ENCODE results near the gene GALNTL6.

GALNTL6 gene

DNA sequence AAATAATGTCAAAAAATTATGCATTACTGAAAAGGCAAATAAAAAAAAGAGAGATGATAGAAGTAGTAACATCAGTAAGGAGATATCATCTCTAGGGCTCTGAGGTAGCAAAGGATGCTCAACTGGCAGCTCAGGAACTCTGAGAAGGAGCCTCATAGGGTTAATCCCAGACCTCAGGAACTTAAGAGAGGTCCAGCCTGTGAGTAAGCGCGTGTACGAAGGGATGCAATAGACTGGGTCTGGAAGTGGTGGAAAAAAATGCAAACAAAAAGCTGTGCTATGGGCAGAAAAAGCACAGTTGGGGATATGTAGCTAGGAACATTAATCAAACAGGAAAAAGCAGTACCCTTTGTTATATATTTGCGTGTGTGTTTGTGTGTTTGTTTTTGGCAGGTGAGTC is 282.0 kb downstream of the GALNTL6 start:
- Histone ChIP-seq H3K4me3 (ENCODE audit: low read length, poor library complexity, severe bottlenecking) (no peak overlapping the region), H3K4me2 (ENCODE audit: low read depth, low read length, poor library complexity, severe bottlenecking) (no peak overlapping the region), H3K9me2 (replicated peaks; ENCODE audit: low read depth, low read length) (no peaks in the 10 kb centered on the region), H3K4me1 (ENCODE audit: insufficient read depth, low read length, poor library complexity, severe bottlenecking) (no peaks in the 10 kb centered on the region), H4K20me1 (ENCODE audit: insufficient read depth, low read length, poor library complexity, severe bottlenecking) (no peaks in the 10 kb centered on the region), H3F3A (ENCODE audit: low read depth) (no peaks in the 10 kb centered on the region), H3K9me3 (ENCODE audit: insufficient read depth, low read depth, low read length) (no peaks in the 10 kb centered on the region), H3K9ac (ENCODE audit: low read depth, low read length, poor library complexity, severe bottlenecking) (no peak overlapping the region), H3K79me2 (ENCODE audit: insufficient read depth, low read length) (no peaks in the 10 kb centered on the region), H3K36me3 (ENCODE audit: insufficient read depth, low read length) (no peaks in the 10 kb centered on the region), H2AFZ (ENCODE audit: low read length) (no peak overlapping the region), H3K27me3 (ENCODE audit: insufficient read depth, low read length, poor library complexity, severe bottlenecking) (no peaks in the 10 kb centered on the region)
- TF ChIP-seq, protein P1, sequence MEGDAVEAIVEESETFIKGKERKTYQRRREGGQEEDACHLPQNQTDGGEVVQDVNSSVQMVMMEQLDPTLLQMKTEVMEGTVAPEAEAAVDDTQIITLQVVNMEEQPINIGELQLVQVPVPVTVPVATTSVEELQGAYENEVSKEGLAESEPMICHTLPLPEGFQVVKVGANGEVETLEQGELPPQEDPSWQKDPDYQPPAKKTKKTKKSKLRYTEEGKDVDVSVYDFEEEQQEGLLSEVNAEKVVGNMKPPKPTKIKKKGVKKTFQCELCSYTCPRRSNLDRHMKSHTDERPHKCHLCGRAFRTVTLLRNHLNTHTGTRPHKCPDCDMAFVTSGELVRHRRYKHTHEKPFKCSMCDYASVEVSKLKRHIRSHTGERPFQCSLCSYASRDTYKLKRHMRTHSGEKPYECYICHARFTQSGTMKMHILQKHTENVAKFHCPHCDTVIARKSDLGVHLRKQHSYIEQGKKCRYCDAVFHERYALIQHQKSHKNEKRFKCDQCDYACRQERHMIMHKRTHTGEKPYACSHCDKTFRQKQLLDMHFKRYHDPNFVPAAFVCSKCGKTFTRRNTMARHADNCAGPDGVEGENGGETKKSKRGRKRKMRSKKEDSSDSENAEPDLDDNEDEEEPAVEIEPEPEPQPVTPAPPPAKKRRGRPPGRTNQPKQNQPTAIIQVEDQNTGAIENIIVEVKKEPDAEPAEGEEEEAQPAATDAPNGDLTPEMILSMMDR (conservative IDR thresholded peaks at IDR 0.05; ENCODE audit: low read length) = no peak
- no peak for TF ChIP-seq EZH2phosphoT487 (IDR thresholded peaks at IDR 0.05; ENCODE audit: borderline replicate concordance)

DNA sequence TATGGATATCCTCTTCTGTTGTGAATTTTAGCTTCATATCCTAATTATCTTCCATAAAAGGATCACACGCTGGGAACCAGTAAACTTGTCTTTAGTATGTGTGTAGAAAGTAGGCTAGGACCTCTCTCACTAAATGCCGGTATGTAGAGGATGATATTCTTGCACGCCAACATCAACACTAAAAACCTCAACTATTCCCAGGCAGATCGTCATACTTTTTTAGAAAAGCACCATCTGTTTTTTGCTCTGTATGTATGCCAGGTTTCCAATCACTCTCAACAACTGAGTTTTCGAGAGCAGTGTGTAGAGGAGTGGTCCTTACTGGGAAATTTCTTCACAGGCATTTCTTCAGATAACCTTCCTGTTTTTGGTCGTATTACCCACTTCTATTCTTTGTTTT is 283.6 kb downstream of the GALNTL6 start:
- Histone ChIP-seq H3K9me3 (ENCODE audit: insufficient read depth, low read depth, low read length) (no peaks in the 10 kb centered on the region), H3K4me1 (ENCODE audit: insufficient read depth, low read length, poor library complexity, severe bottlenecking) (no peaks in the 10 kb centered on the region), H3F3A (ENCODE audit: low read depth) (no peaks in the 10 kb centered on the region), H2AFZ (ENCODE audit: low read length) (no peak overlapping the region), H3K36me3 (ENCODE audit: insufficient read depth, low read length) (no peaks in the 10 kb centered on the region), H3K9me2 (replicated peaks; ENCODE audit: low read depth, low read length) (no peaks in the 10 kb centered on the region), H4K20me1 (ENCODE audit: insufficient read depth, low read length, poor library complexity, severe bottlenecking) (no peaks in the 10 kb centered on the region), H3K4me2 (ENCODE audit: low read depth, low read length, poor library complexity, severe bottlenecking) (no peak overlapping the region), H3K9ac (ENCODE audit: low read depth, low read length, poor library complexity, severe bottlenecking) (no peak overlapping the region), H3K4me3 (ENCODE audit: low read length, poor library complexity, severe bottlenecking) (no peak overlapping the region), H3K27me3 (ENCODE audit: insufficient read depth, low read length, poor library complexity, severe bottlenecking) (no peaks in the 10 kb centered on the region), H3K79me2 (ENCODE audit: insufficient read depth, low read length) (no peaks in the 10 kb centered on the region)
- TF ChIP-seq, protein P1 (conservative IDR thresholded peaks at IDR 0.05; ENCODE audit: low read length) = no peak
- TF ChIP-seq EZH2phosphoT487 (IDR thresholded peaks at IDR 0.05; ENCODE audit: borderline replicate concordance) = no peak

DNA sequence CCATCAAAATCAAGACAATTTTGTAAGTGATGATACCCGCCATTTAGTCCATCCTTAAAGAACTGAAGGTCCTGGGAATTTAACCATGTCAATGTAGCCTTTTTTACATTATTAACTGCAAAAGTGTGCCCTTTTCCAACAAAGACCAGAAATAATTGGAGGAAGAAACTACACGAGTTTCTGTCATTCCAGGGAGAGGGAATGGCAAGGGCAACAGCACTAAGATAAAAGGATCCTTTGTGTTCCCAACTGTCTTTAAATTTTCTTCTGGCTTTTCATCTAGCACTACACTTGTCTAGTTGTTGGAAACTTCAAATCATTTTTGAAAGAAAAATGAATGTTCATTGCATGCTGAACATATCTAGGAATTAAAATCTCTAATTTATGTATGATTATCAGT is 286.2 kb downstream of the GALNTL6 start:
- H3K36me3 ChIP-seq (ENCODE audit: insufficient read depth, low read length) = no peaks in the 10 kb centered on the region
- TF ChIP-seq, protein P1 (conservative IDR thresholded peaks at IDR 0.05; ENCODE audit: low read length) = no peak
- no peak for TF ChIP-seq EZH2phosphoT487 (IDR thresholded peaks at IDR 0.05; ENCODE audit: borderline replicate concordance)
- no peak overlapping the region for H3K4me2 ChIP-seq (ENCODE audit: low read depth, low read length, poor library complexity, severe bottlenecking)
- no peaks in the 10 kb centered on the region for H3K27me3 ChIP-seq (ENCODE audit: insufficient read depth, low read length, poor library complexity, severe bottlenecking)
- no peak overlapping the region for H3K4me3 ChIP-seq (ENCODE audit: low read length, poor library complexity, severe bottlenecking)
- H3K79me2 ChIP-seq (ENCODE audit: insufficient read depth, low read length) = no peaks in the 10 kb centered on the region
- H2AFZ ChIP-seq (ENCODE audit: low read length) = no peak overlapping the region
- no peaks in the 10 kb centered on the region for H4K20me1 ChIP-seq (ENCODE audit: insufficient read depth, low read length, poor library complexity, severe bottlenecking)
- no peaks in the 10 kb centered on the region for H3K9me3 ChIP-seq (ENCODE audit: insufficient read depth, low read depth, low read length)
- H3K4me1 ChIP-seq (ENCODE audit: insufficient read depth, low read length, poor library complexity, severe bottlenecking) = no peaks in the 10 kb centered on the region
- H3K9me2 ChIP-seq (replicated peaks; ENCODE audit: low read depth, low read length) = no peaks in the 10 kb centered on the region
- no peaks in the 10 kb centered on the region for H3F3A ChIP-seq (ENCODE audit: low read depth)
- H3K9ac ChIP-seq (ENCODE audit: low read depth, low read length, poor library complexity, severe bottlenecking) = no peak overlapping the region
